HG03469 (cell line): ENCODE results near the gene CALML6.
A peak's percentile ranks its signal among the peaks of the same experiment; 100 is the strongest.

Experiments used
- ATAC-seq: cut with Tn5 transposase; IDR thresholded peaks from one replicate; pipeline ENCODE4 v1.9.1; 2021; ENCODE audit warnings: mild to moderate bottlenecking, moderate library complexity, moderate number of reproducible peaks; ENCODE audit not compliant: unreplicated experiment

The CALML6 gene

DNA sequence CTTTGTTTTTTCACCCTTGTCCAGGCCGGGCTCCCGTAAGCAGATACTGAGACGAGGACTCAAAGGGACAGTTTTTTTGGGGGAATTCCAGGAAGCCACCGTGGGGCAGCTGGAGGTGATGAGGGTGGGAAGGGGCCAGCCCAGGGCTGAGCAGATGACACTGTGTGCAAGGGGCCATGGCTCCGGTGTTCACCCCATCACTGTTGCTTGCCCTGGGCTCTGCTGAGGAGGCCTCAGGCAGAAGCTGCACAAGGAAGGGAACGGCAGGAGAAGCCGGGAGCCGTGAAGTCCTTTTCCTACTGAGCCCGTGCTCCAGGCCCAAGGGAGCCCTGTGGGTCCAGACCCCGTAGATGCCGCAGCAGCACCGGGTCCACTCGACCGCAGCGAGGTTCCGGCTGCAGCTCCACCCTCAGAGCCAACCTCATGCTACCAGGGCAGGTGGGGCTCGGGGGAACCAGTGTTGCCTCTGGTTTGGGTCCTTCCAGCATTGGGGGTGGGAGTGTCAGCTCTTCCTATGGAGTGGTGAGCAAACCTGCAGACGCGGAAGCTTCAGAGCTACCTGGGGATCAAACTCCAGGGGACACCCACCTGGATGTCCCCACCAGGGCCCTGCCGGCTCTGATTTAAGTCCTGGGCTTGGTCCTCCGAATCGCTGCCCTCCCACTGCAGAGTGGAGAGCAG is 4.3 kb upstream of the CALML6 start:
- no peak for ATAC-seq

DNA sequence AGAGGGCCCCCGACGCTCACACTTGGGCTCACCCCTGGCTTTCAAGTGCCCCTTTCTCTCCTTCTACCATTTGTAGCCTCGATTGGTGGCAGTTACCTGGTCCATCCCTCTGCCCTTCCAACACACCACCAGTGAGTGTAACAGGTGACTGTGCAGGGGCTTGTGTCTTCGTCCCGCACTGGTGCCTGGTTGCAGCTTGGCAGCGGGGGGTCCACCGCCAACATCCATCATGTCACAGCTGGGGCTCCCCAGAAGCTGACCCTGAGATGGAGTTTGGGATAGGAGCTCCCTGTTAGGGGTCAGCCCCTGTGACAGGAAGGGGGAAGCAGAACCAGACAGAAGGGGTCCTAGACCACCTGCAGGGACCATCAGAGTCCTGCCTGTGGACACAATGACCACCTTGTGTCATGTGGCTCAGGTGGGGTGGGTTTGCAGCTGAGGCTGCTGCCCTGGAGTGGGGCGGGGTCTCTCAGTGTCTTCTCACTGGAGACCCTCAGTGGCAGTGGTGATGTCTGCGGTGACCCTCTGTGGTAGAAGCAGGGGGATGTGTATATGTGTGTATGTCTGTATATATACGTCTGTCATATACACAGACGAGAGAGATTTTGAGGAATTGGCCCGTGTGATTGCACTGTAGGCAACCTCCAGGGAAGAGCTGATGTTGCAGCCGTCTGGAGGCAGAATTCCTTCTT is 3.6 kb upstream of the CALML6 start:
- no peak for ATAC-seq

DNA sequence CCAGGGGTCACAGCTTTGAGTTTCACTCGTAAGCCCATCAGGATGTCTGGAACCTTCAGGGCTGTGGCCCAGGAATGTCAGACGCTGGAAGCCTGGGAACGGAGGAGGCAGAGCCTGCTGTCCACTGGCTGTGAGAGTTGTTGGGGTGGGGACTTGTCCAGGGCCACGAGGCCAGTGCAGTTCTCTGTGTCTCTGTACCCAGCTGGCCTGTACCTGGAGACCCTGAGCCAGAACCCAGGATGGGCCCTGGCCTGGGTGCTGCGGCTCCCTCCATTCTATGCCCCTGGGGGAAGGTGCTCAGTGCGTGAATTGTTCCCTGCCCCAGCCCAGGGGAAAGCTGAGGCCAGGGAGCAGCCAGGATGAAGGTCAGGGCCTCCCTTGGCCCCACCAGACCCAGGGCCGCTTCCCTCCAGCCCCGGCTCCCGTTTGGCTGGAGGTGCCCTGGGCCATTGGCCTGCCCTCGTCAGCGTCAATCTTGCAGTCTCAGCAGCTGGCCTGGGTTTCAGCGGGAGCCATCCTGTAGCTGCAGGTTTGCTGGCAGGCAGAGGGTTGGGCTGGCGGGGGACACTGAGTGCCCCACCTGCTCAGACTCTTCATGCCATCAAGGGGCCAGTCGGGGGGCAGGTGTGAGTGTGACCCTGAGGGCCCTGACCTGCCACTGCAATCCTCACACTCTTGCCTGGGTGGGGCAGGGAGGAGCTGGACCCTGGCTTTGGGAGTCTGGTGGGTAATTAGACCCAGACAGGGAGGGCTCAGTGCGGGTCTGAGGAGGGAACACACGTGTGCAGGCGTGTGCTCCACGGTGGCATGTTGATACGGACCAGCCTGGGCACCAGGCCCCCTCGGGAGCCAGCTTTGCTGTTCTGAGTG is 724 bp upstream of the CALML6 start:
- ATAC-seq: no peak

DNA sequence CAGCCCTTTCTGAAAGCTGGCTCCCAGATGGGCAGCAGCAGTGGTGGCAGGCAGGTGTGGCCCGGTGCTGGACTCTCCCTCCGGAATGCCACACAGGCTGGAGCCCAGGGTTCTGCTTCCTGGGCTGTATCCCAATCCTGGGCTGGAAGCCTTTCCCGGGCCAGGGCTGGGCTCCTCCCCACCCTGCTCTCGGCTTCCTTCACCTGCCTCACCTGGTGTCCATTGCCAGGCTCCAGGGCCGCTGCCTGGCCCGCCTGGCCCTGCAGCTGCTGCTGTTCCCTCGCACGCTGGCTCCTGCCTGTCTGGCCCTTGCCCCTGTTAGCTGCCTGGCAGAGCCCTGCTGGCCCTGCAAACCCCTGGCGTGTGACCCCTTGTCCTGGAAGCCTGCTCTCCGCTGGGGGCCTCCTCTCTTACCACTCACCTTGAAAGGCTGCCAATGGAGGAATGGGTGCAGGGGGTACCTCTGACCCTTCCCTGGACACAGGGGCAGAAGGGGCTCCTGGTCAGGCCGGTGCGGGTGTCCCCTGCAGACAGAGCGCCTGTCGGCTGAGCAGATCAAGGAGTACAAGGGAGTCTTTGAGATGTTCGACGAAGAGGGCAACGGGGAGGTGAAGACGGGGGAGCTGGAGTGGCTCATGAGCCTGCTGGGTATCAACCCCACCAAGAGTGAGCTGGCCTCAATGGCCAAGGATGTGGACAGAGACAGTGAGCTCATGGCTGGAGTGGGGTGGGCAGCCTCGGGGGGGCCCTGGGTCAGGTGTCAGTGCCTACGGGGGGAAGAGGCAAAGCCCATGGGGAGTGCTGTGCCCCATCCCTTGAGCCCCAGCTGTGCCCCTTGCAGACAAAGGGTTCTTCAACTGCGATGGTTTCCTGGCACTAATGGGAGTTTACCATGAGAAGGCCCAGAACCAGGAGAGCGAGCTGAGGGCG is 1.1 kb downstream of the CALML6 start:
- ATAC-seq: no peak

DNA sequence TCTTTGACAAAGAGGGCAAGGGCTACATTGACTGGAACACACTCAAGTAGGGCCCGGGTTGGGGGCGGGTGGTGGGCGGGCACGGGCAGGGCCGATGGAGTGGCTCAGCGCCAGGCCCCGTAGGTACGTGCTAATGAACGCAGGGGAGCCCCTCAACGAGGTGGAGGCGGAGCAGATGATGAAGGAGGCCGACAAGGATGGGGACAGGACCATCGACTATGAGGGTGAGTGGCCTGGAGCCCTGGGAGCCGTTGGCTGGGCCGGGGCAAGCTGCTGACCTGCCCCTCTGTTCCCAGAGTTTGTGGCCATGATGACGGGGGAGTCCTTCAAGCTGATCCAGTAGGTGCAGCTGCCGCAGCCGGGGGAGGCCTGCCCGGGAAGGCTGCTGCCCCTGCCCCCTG is 1.8 kb downstream of the CALML6 start:
- ATAC-seq: no peak

DNA sequence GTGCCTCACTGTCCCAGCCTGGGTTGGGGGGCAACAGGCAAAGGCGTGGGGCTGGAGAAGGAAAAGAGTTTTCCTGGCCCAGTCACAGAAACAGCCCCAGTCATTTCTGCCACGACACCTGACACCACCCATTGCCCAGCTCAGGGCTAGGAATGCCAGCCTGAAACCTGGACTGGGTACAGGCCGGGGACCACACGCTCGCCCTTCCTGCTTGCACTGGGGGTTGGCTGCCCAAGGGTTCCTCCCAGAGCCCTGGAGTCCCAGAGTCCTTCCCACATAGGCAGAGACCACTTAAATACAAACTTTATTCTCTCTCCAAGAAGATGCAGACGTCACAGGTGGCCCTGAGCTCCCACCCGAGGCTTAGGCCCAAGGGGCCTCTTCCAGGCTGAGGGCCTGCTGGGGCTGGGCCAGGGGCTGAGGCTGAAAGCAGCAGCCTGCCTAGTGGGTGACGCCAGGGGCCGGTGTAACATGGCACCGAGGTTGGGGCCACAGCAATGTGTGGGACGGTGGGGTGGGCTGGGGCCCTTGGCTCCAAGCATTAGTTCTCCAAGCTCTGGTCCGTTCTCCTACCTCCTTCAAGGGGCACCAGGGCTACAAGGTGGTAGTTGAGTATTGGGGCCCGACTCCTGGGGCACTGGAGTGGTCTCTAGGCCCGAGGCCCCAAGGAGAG is 2.4 kb downstream of the CALML6 start:
- ATAC-seq: no peak

DNA sequence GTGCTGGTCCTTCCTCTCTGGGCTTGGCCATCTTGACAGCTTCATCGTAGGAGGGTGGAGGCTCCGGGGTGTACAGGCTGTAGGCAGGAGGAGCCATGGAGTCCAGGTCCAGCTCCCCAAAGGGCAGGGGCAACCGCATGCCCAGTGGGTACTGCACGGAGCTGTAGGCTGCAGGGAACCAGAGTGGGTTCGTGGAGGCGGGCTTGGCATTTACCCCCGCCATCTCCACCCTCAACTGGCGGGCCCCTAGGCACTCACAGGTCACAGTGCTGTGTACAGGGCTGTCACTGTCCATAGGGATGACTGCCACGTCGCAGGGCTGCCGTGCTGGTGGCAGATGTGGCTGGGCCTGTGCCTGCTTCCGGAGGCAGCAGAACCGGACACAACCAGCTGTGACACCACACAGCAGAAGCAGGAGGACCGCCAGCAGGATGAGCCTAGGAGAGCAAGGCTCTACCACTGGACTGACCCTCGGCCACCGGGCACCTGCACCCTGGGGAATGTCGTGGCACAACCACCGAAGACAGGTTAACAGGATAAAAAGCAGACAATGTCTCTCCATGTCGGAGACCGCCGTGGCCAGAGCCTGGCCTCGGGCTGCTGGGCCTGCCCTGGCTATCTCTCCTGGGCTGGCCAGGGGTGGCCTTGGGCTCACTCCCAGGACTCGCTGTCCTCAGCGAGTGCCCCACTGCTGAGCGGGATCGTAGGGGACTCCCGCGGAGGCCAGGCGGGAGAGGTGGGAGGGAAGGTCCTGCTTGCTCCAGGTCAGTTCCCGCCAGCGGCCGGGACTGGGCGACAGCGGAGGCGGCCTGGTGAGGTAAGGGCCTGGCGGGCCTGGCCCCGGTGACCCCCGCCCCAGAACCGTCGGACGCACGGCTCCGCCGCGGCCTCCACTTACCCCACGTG is 3.2 kb downstream of the CALML6 start:
- ATAC-seq: no peak

DNA sequence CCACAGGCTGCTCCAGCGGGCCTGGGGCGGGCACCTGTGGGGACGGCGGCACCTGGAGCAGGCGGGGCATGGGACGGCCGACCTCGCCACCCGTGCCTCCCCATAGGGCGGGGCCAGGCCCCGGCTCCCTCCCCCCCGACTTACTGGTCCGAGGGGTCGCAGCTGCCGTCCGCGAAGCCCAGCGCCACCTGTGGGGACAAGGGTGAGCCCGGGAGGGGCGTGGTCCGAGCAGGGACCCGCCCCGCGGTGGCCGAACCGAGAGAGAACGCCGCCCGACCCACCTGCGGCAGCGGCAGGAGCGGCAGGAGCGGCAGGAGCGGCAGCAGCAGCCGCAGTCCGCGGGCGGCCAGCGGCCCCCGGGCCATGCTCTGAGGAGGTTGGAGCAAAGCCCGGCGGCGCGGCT is 3.8 kb downstream of the CALML6 start, which contains the start of gene TMEM52:
TSS of gene TMEM52 (minus strand) at position 379 of the 403 bp plus-strand sequence. CDS start at position 365, 14 bp downstream.
- peak; percentile 17 for ATAC-seq

DNA sequence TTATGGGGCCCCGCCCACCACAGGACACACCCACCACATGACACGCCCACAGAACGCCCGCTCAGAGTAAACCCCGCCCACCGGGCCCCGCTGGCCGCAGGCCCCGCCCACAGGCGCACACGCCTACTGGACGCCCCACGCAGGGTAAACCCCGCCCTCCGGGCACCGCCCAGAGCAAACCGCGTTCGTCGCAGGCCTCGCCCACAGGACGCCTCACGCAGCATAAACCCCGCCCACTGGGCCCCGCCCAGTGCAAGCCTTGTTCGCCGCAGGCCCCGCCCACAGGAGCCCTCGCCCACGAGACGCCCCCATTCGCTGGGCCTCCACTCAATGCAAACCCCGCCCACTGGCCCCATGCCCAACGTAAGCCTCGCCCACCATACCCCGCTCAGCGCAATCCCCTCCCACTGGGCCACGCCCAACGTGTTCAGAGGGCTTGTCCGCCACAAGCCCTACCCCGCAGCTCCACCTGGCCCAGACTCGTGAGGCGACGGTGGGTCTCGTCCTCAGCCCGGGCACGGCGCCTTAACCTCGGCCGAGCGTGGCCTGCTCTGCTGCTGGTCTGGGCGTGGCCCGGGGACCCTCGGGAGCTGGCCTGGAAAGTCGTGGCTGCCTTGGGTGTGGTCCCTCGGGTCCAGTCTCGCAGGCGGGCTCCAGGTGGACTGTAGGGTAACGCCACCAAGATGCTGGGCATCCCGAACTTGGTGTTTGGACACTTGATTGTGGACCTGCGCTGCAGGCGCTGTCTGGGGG is 4.4 kb downstream of the CALML6 start:
- ATAC-seq: peak; percentile 57

DNA sequence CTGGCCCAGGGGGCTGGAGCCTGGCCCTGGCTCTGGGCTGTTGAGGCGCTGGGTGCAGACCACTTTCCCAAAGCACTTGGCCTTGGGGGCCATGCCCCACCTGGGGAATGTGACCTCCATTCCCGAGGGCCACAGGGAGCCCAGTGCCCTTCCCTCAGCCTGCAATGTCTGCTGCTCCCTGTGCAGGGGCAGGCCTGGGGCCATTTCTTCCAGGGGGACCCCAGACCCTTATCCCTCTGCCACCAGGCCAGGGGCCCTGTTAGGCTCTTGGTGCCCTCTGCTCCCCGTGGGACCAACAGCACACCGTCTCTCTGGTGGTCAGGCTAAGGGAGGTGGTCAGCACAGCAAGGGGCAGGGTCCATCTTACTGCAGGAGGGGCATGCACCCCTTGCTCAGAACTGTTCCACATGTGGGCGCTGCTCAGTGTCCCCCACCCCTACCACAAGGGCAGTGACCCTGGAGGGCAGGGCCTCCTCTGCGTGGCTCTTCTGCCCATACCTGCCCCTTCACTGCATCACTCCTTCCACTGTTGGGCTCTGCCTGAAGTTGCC is 5.1 kb downstream of the CALML6 start:
- no peak for ATAC-seq

DNA sequence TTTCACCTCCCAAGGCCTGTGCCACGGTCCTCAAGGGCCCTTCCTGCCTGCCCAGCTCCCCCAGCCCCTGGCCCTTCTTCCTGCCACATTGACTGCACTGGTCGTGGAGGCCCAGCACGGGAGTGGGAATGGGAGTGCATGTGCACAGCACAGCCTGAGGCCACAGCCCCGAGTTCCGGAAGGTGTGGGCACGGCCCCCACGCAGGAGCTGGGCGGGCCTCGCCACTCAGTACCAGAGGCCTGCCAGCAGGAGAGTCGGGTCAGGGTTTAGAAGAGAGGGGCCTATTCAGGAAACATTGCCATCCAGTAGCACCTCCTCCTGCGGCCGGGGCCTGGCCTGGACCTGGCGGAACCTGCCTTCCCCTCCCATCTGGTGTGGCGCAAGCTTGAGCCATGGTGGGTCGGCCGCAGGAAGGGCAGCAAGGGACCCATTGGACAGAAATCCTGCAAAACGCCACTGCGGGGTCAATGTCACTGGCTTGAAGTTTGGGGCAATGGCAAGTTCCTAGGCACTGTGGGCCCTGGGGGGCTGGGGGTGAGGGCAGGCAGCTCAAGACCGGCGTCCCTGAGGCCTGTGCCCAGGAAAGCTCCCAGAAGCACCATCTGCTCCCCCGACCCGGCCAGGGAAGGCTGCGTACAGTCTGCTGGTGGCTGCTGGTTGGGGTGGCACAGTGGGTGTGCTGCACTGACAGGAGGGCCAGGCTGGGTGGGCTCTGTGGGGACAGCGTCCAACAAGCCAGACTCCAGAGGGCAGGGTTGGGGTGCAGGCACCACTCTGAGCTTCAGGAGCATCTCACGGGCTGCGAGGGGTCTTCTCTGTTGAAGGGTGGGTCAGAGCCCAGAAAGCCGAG is 5.8 kb downstream of the CALML6 start:
- no peak for ATAC-seq

DNA sequence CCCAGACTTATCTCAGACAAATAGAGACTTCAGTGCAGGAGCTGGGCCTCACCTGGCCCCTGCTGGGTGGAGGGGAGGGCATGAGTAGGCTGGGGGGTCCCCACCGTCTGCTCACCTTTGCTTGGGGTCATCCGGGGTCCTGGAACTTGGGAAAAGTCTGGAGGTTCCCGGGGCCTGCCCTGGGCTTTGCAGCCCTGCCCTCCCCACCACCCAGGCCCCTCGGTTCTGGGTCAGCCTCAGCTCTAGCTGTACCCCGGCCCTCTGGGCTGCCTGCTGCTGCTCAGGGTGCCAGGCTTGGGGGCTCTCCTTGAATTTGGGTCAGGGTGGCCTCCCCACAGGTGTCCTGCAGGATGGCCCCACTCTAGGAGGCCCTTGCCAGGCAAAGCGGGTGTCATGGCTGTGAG is 6.4 kb downstream of the CALML6 start:
- no peak for ATAC-seq

DNA sequence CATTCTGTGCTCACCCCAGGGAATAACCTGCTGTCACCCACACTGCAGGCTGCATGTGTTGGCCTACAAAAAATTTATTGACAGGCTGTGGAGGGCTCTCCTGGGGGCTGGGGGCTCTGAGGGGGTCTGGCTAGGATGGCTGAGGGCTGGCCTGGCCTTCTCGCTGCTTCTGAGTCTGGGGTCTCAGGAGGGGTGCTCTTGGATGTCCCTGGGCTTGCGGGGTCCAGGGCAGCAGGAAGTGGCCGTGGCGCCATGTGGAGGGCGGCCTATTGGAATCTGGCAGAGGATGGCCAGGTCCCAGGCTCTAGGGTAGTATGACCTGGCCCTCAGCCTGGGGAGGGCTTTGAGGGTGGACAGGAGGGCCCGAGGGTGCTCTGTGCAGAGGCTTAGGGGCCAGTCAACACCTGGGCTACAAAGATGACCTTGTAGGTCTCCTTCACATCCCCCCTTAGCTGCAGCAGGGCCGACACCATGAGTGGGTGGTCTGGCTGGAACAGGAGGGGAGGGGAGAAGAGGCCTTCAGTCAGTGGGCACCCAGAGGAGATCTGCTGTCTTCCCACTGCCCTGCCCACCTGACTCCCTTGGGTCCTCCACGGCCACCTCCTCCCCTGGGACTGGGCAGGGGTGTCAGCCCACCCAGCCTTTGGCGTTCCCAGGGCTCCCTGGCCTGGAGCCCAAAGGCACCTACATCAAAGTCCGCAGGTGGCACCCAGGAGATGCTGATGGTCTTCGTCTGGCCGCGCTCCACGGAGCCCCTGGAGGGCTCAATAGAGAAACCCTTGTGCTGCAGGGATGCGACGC is 7.0 kb downstream of the CALML6 start:
- ATAC-seq: no peak

DNA sequence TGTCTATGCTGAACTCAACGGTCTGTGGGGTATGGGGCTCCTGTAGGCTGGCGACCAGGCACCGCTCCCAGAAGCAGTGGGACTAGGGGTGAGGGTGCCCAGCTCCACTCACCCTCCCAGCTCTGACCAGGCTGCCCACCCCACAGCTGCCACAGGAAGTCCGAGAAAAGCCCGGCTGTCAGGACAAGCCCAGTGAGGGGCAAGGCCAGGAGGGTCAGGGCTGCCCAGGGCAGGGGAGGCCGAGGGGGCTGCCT is 7.6 kb downstream of the CALML6 start:
- ATAC-seq: no peak

DNA sequence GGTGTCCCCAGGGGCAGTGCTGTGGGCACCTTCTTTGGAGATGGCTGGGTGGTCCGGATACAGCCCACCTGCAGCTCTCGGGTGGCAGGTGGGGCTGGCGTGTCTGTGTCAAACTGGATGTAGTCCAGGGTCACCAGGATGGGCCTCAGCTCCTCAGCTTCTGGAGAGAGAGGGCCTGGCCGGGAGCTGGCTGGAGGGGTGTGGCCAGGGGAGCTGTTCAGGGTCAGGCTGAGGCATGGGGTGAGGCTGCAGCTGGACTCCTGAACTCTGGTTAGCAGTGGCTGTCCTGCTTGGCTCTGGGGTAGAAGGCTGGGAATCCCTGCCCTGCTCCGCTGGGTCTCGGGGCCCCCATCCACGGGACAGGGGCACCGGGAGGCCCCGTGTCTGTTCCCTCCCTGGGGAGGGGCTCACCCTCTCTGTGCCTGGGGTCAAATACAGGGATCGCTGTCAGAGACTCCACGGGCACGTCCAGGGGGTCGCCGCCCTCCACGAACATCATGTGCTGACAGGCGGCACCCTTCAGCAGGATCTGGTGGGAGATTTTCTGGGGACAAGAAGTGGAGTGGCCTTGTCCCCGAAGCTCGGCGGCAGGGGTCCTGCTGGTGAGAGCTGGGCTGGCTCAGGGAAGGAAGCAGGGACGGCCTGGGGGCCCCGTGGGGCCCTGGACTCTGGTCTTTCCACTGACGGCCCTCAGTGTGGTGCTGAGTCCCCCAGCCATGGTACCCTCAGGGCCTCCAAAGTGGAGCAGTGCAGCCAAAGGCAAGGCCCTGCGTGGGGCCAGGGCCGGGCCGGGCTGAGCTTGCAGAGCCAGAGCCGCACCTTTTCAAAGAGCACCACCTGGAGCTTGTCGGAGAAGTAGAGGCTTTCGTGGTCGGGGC is 8.1 kb downstream of the CALML6 start:
- no peak for ATAC-seq

DNA sequence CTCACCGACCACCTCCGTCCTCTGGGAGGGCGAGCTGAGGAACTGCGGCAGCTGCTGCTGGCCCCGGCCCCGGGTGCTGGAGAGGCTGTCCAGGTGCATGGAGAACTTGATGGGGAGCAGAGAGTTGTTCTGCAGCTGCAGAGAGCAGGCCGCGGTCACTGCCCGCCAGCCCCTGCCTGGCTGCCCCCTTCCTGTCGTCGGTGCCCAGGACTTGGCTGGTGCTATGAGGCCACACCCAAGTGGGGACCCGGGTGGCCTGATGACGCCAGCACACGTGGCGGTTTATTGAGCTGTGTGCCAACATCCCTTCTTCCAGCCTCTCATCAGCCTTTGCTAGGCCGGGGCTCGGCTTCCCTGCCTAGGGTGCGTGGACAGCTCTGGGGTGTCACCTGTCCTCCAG is 9.3 kb downstream of the CALML6 start:
- no peak for ATAC-seq
